GM06990 (cell line): ENCODE results near the gene GAREM2.

ENCODE experiments used
- DNase-seq: peaks from one replicate; pipeline ENCODE4 v3.0.0-alpha.2; 2011; ENCODE audit not compliant: insufficient read length; ENCODE audit errors: extremely low read depth
- H3K27me3 ChIP-seq: replicated peaks from 2 replicates; pipeline ENCODE4 v1.6.0; 2011; ENCODE audit warnings: low read length; ENCODE audit not compliant: control insufficient read depth, insufficient read depth
- H3K36me3 ChIP-seq: 2 replicates; pipeline ENCODE4 v1.5.1; 2011; ENCODE audit warnings: low read length; ENCODE audit not compliant: control insufficient read depth, insufficient read depth
- H3K4me3 ChIP-seq: replicated peaks from 2 replicates; pipeline ENCODE4 v1.5.1; 2011; ENCODE audit warnings: low read depth, mild to moderate bottlenecking, control low read depth, low read length
- CTCF ChIP-seq: IDR thresholded peaks from 2 replicates; pipeline ENCODE4 v1.5.1; 2011; ENCODE audit warnings: low read length, control low read depth, mild to moderate bottlenecking, inconsistent platforms; ENCODE audit not compliant: insufficient read depth, poor library complexity, severe bottlenecking

The GAREM2 gene

GRCh38 chr2:26136451-26136850 is 36.4 kb upstream of the GAREM2 start:
- peaks cover 5% of the 10 kb centered on the region; the same call in 1 of the 2 replicates for H3K36me3 ChIP-seq
- DNase-seq, result no peak
- no peak for TF ChIP-seq CTCF
- no peaks in the 10 kb centered on the region for H3K27me3 ChIP-seq
- no peak overlapping the region for H3K4me3 ChIP-seq

- Histone ChIP-seq H3K36me3 (peaks cover 5% of the 10 kb centered on the region; the same call in 1 of the 2 replicates), H3K4me3 (no peak overlapping the region), H3K27me3 (no peaks in the 10 kb centered on the region)
- no peak for TF ChIP-seq CTCF
- DNase-seq, result no peak
Observed at GRCh38 chr2:26139269-26140183, 33.4 kb upstream of the GAREM2 start.

- H3K4me3 ChIP-seq, result no peak overlapping the region
- H3K36me3 ChIP-seq, result 0 out of 2 replicates have a peak, but pooled peaks cover 2% of the 10 kb centered on the region
- no peaks in the 10 kb centered on the region for H3K27me3 ChIP-seq
- DNase-seq, result peak; percentile 9
- no peak for TF ChIP-seq CTCF
Observed at GRCh38 chr2:26141145-26141769, 31.6 kb upstream of the GAREM2 start.

GRCh38 chr2:26144031-26144430 is 28.9 kb upstream of the GAREM2 start:
- no peak for TF ChIP-seq CTCF
- Histone ChIP-seq H3K4me3 (no peak overlapping the region), H3K36me3 (no peaks in the 10 kb centered on the region), H3K27me3 (no peaks in the 10 kb centered on the region)
- no peak for DNase-seq

- peak; percentile 19 for DNase-seq
- no peak overlapping the region for H3K4me3 ChIP-seq
- no peaks in the 10 kb centered on the region for H3K27me3 ChIP-seq
- H3K36me3 ChIP-seq, result no peaks in the 10 kb centered on the region
- TF ChIP-seq CTCF, result peak; percentile 72
Observed at GRCh38 chr2:26144953-26145680, 27.8 kb upstream of the GAREM2 start.
